H1 (cell line): ENCODE measurements around the gene RBP4. TPM values are rescaled to one million over a fixed set of nuclear protein-coding genes. Genes with fewer than 3 reads are reported as not detected.

ENCODE experiments used
- CTCF ChIA-PET: fragments of 300-600 bp; sonication (Branson Sonifier 250); formaldehyde crosslinking; loops from one replicate; lab custom pipeline; 2021; ENCODE audit not compliant: partially characterized antibody; lab: Charles Lee
- POLR2A ChIA-PET: fragments of 300-600 bp; sonication (Branson Sonifier 250); formaldehyde crosslinking; loops from one replicate; lab custom pipeline; 2021; ENCODE audit warnings: inconsistent platforms; ENCODE audit not compliant: partially characterized antibody; lab: Charles Lee
- DNase-seq, 2 experiments: peaks; one replicate each; pipeline versions ENCODE4 v3.0.0 to v3.0.0-alpha.2; 2010 to 2022; ENCODE audit warnings: low spot score in 2 of 2, low read depth in 1 of 2, mixed read lengths in 1 of 2
- FAIRE-seq: peaks from 2 replicates; lab custom pipeline; 2011; peaks lifted over from hg19 to GRCh38; lab: Jason Lieb, UNC
- H2AFZ ChIP-seq: 2 replicates; pipeline ENCODE4 v1.8.1; 2012; ENCODE audit warnings: low read length, inconsistent platforms
- H2AK5ac ChIP-seq: 2 replicates; pipeline ENCODE4 v1.6.1; 2013; ENCODE audit warnings: low read depth, low read length
- H2BK120ac ChIP-seq: replicated peaks from 2 replicates; pipeline ENCODE3; 2013; ENCODE audit warnings: low read depth, low read length, inconsistent platforms
- H2BK12ac ChIP-seq: 2 replicates; pipeline ENCODE4 v1.6.1; 2013; ENCODE audit warnings: low read depth, low read length
- H2BK15ac ChIP-seq: 2 replicates; pipeline ENCODE4 v1.6.1; 2013; ENCODE audit warnings: low read length
- H2BK20ac ChIP-seq: 2 replicates; pipeline ENCODE4 v1.6.1; 2013; ENCODE audit warnings: low read length
- H2BK5ac ChIP-seq: 2 replicates; pipeline ENCODE4 v1.6.1; 2013; ENCODE audit warnings: low read depth, low read length
- H3K14ac ChIP-seq: 2 replicates; pipeline ENCODE4 v1.6.1; 2013; ENCODE audit warnings: inconsistent platforms; ENCODE audit not compliant: insufficient read length
- H3K18ac ChIP-seq: 2 replicates; pipeline ENCODE4 v1.6.1; 2013; ENCODE audit warnings: low read length; ENCODE audit errors: extremely low read depth
- H3K23ac ChIP-seq: 2 replicates; pipeline ENCODE4 v1.6.1; 2013; ENCODE audit warnings: inconsistent platforms; ENCODE audit not compliant: insufficient read length
- H3K23me2 ChIP-seq: 2 replicates; pipeline ENCODE4 v1.6.1; 2013; ENCODE audit warnings: low read depth, low read length
- H3K27ac ChIP-seq: 2 replicates; pipeline ENCODE4 v1.6.1; 2011; ENCODE audit warnings: low read depth, low read length, inconsistent platforms
- H3K27me3 ChIP-seq, 4 experiments: replicated peaks in 1 of 4; 1 replicate in 1 of 4; 2 replicates in 3 of 4; pipeline versions ENCODE4 v1.6.1 to v1.8.1; 2011 to 2013; ENCODE audit warnings: low read length in 3 of 4, mild to moderate bottlenecking in 3 of 4, inconsistent platforms in 2 of 4, mixed read lengths in 2 of 4, moderate library complexity in 1 of 4; ENCODE audit not compliant: control insufficient read depth in 3 of 4, insufficient read depth in 3 of 4; ENCODE audit errors: extremely low read depth in 1 of 4
- H3K36me3 ChIP-seq, 4 experiments: 2 replicates each; pipeline versions ENCODE4 v1.6.1 to v1.8.1; 2011 to 2013; ENCODE audit warnings: mild to moderate bottlenecking in 4 of 4, low read length in 3 of 4, moderate library complexity in 2 of 4, control low read depth in 1 of 4, inconsistent platforms in 1 of 4; ENCODE audit not compliant: insufficient read depth in 4 of 4, control insufficient read depth in 2 of 4
- H3K4ac ChIP-seq: replicated peaks from 2 replicates; pipeline ENCODE3; 2013; ENCODE audit warnings: low read length, low read depth, mixed read lengths, inconsistent platforms; ENCODE audit not compliant: insufficient read length
- H3K4me1 ChIP-seq, 4 experiments: replicated peaks in 1 of 4; 1 replicate in 1 of 4; 2 replicates in 3 of 4; pipeline versions ENCODE4 v1.6.1 to v1.8.1; 2011 to 2013; ENCODE audit warnings: low read length in 3 of 4, inconsistent platforms in 2 of 4, mixed read lengths in 1 of 4; ENCODE audit not compliant: insufficient read depth in 4 of 4, control insufficient read depth in 3 of 4
- H3K4me2 ChIP-seq, 2 experiments: 2 replicates each; pipeline versions ENCODE4 v1.6.1 to v1.8.1; 2011 to 2013; ENCODE audit warnings: low read depth in 2 of 2, low read length in 2 of 2, control low read depth in 1 of 2, inconsistent platforms in 1 of 2, mild to moderate bottlenecking in 1 of 2; ENCODE audit not compliant: insufficient read depth in 1 of 2
- H3K4me3 ChIP-seq, 4 experiments: fragments of 200-600, 300-600 bp in 1 of 4; sonication (generic), shearing (Covaris generic), sonication (Bioruptor Twin) in 1 of 4; 2 replicates each; pipeline versions ENCODE4 v1.5.1 to v1.8.1; 2011 to 2016; ENCODE audit warnings: low read length in 4 of 4, low read depth in 3 of 4, control low read depth in 2 of 4, inconsistent platforms in 2 of 4, mild to moderate bottlenecking in 2 of 4, mixed read lengths in 1 of 4, moderate library complexity in 1 of 4; ENCODE audit not compliant: insufficient read depth in 2 of 4; ENCODE audit errors: extremely low read depth in 1 of 4
- H3K56ac ChIP-seq: replicated peaks from 2 replicates; pipeline ENCODE3; 2013; ENCODE audit warnings: low read depth, mild to moderate bottlenecking, mixed read lengths, low read length, inconsistent platforms; ENCODE audit not compliant: insufficient read length
- H3K79me1 ChIP-seq: 2 replicates; pipeline ENCODE4 v1.6.1; 2013; ENCODE audit warnings: low read depth, low read length, control low read depth
- H3K79me2 ChIP-seq, 2 experiments: 2 replicates each; pipeline versions ENCODE4 v1.6.1 to v1.8.1; 2012 to 2013; ENCODE audit warnings: low read length in 2 of 2, mild to moderate bottlenecking in 2 of 2, inconsistent platforms in 1 of 2; ENCODE audit not compliant: insufficient read depth in 2 of 2, control insufficient read depth in 1 of 2
- H3K9ac ChIP-seq, 4 experiments: replicated peaks in 1 of 4; 1 replicate in 1 of 4; 2 replicates in 3 of 4; pipeline versions ENCODE4 v1.6.1 to v1.8.1; 2011 to 2013; ENCODE audit warnings: low read depth in 3 of 4, low read length in 3 of 4, control low read depth in 2 of 4, mild to moderate bottlenecking in 2 of 4, moderate library complexity in 2 of 4, inconsistent platforms in 1 of 4; ENCODE audit errors: extremely low read depth in 1 of 4
- H3K9me3 ChIP-seq, 2 experiments: 2 replicates each; pipeline versions ENCODE4 v1.6.1 to v1.8.1; 2012 to 2013; ENCODE audit warnings: mild to moderate bottlenecking in 2 of 2, moderate library complexity in 2 of 2, control low read depth in 1 of 2, inconsistent platforms in 1 of 2, low read depth in 1 of 2, low read length in 1 of 2, mixed read lengths in 1 of 2; ENCODE audit not compliant: insufficient read depth in 2 of 2
- H4K20me1 ChIP-seq, 2 experiments: replicated peaks in 1 of 2; 2 replicates each; pipeline versions ENCODE3 to v1.8.1; 2011 to 2013; ENCODE audit warnings: inconsistent platforms in 2 of 2, low read length in 2 of 2, mild to moderate bottlenecking in 1 of 2; ENCODE audit not compliant: insufficient read depth in 2 of 2, control insufficient read depth in 1 of 2
- H4K5ac ChIP-seq: 2 replicates; pipeline ENCODE4 v1.6.1; 2013; ENCODE audit warnings: low read length, low read depth, mixed read lengths, inconsistent platforms; ENCODE audit not compliant: insufficient read length
- H4K8ac ChIP-seq: 2 replicates; pipeline ENCODE4 v1.8.0; 2013; ENCODE audit warnings: mild to moderate bottlenecking, moderate library complexity, low read length, inconsistent platforms; ENCODE audit not compliant: insufficient read depth; ENCODE audit errors: extremely low read depth
- H4K91ac ChIP-seq: replicated peaks from 2 replicates; pipeline ENCODE3; 2013; ENCODE audit warnings: low read length, mixed read lengths, inconsistent platforms; ENCODE audit not compliant: insufficient read length
- NRF1 ChIP-seq: IDR thresholded peaks from 2 replicates; pipeline ENCODE4 v1.6.1; 2011; ENCODE audit warnings: mild to moderate bottlenecking, low read depth, low read length, improper control_type of control experiment
- YY1 ChIP-seq: IDR thresholded peaks from 2 replicates; pipeline ENCODE4 v1.6.1; 2011; ENCODE audit warnings: low read depth, mild to moderate bottlenecking, low read length
- WGBS, 2 experiments: shearing (Covaris generic) in 1 of 2; methylation state at CpG; one replicate each; pipeline versions ENCODE4 v1.1.6 to v1.1.7; 2013 to 2015; ENCODE audit warnings: low lambda C conversion rate in 2 of 2, mixed read lengths in 2 of 2, inconsistent platforms in 1 of 2, low coverage in 1 of 2, missing lambda C conversion rate in 1 of 2; ENCODE audit not compliant: insufficient replicate concordance in 2 of 2, insufficient coverage in 1 of 2, insufficient read length in 1 of 2; ENCODE audit errors: extremely low coverage in 1 of 2, missing lambda C conversion rate in 1 of 2; 5-methylcytosine and 5-hydroxymethylcytosine counted together
- polyA plus RNA-seq, 7 experiments: library from polyadenylated mRNA; depleted of rRNA in 3 of 7; stranded (reverse) in 5 of 7; unstranded in 2 of 7; fragments of >200 nt in 5 of 7; fragments of 200-250 nt in 2 of 7; gene quantifications; 1 replicate in 5 of 7; 2 replicates in 1 of 7; 4 replicates in 1 of 7; pipeline versions ENCODE4 v1.2.1 to v1.2.3, GENCODE V29; 2011 to 2013; ENCODE audit warnings: missing spikeins in 2 of 7, mixed read lengths in 2 of 7
- total RNA-seq: library from RNA; stranded (reverse); fragmentation: NEBNext Ultra II Directional; extraction: Animal tissue kit (Norgen Biotek cat#: 25700); gene quantifications from 2 replicates; pipeline ENCODE4 v1.2.1, GENCODE V29; 2021
- TF ChIP-seq, protein P1 (sequence below): IDR thresholded peaks from 2 replicates; pipeline ENCODE4 v1.6.1; 2011; ENCODE audit warnings: low read depth, mild to moderate bottlenecking, low read length; ENCODE audit not compliant: insufficient read depth

RBP4 gene
- total and polyA plus RNA-seq, 2 of the 8 experiments (the other 6 are each of a cell fraction or from before 2014, with no cell fraction given): 0.42 to 0.97 TPM

- TF ChIP-seq YY1 (0 out of 2 replicates have a peak, but pooled peaks have one; percentile 32), NRF1 (no peak)
- TF ChIP-seq, protein P1, sequence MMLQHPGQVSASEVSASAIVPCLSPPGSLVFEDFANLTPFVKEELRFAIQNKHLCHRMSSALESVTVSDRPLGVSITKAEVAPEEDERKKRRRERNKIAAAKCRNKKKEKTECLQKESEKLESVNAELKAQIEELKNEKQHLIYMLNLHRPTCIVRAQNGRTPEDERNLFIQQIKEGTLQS: no peak
- H4K8ac ChIP-seq: no peak overlapping the region
- no peaks in the 10 kb centered on the region for H4K20me1 ChIP-seq
Observed at GRCh38 chr10:93628858-93629257, 27.8 kb upstream of the RBP4 start.

More at GRCh38 chr10:93628858-93629257, 27.8 kb upstream of the RBP4 start:
- Histone ChIP-seq H2BK15ac (no peak overlapping the region), H3K79me1 (no peaks in the 10 kb centered on the region), H3K4ac (no peak overlapping the region), H3K18ac (no peak overlapping the region), H3K79me2 (no peaks in the 10 kb centered on the region), H3K27ac (no peak overlapping the region; the same call in 1 of the 2 replicates), H3K4me1 (peaks cover 0 to 2% (median 0%) of the 10 kb centered on the region in 4 experiments; a peak in 1 of 7 replicates), H2BK5ac (no peak overlapping the region), H3K14ac (no peak overlapping the region), H3K9me3 (no peaks in the 10 kb centered on the region), H2AK5ac (no peak overlapping the region), H2BK20ac (no peak overlapping the region), H3K4me2 (no peak overlapping the region), H3K4me3 (no peak overlapping the region), H2BK12ac (no peak overlapping the region), H4K5ac (no peak overlapping the region), H3K23ac (no peak overlapping the region), H2AFZ (peak overlapping the region; percentile 34; the same call in 1 of the 2 replicates), H3K9ac (no peak overlapping the region), H3K27me3 (no peaks in the 10 kb centered on the region), H2BK120ac (no peak overlapping the region), H3K23me2 (no peaks in the 10 kb centered on the region), H4K91ac (no peak overlapping the region), H3K56ac (no peak overlapping the region), H3K36me3 (no peaks in the 10 kb centered on the region)
- POLR2A ChIA-PET: no interaction called here
- WGBS, 2 experiments: 72% methylated on average over 4 of the region's 4 CpGs; no CpG with 5 or more reads in 1 of the 2 experiments
- CTCF ChIA-PET: interaction anchor here (1.2 kb wide), 1 partner anchor 8 kb away, joined by 3 read pairs; no protein-coding TSS in a partner anchor
- FAIRE-seq (no peak), DNase-seq (no peak)
